GM21786 (cell line): ENCODE results near the gene HRC.

ENCODE experiments used
- ATAC-seq: cut with Tn5 transposase; IDR thresholded peaks from one replicate; pipeline ENCODE4 v1.9.1; 2021; ENCODE audit not compliant: unreplicated experiment

Gene HRC

GRCh38 chr19:49117677-49118564 lies 37.3 kb downstream of the HRC start:
- ATAC-seq, result no peak

DNA sequence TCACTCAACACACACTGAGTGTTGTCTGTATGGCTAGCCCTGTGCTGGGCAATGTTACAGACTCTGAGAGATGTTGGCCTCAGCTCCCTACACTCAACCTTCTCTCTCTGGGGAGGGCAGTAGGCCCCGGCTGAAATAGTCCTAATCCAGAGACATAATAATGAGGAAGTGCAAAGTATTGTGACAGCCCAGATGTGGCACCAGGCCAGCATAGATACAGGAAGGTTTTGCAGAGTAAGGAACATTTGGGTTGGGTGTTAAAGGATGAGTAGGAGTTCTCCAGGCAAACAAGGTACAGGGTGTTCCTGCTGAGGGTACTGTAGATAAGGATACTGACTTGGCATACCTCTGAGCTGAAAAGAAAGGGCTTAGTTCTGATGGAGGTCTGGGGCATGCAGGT lies 38.7 kb downstream of the HRC start:
- no peak for ATAC-seq

- ATAC-seq, result no peak
These were observed 40.4 kb downstream of the HRC start for GRCh38 chr19:49114630-49115363.

DNA sequence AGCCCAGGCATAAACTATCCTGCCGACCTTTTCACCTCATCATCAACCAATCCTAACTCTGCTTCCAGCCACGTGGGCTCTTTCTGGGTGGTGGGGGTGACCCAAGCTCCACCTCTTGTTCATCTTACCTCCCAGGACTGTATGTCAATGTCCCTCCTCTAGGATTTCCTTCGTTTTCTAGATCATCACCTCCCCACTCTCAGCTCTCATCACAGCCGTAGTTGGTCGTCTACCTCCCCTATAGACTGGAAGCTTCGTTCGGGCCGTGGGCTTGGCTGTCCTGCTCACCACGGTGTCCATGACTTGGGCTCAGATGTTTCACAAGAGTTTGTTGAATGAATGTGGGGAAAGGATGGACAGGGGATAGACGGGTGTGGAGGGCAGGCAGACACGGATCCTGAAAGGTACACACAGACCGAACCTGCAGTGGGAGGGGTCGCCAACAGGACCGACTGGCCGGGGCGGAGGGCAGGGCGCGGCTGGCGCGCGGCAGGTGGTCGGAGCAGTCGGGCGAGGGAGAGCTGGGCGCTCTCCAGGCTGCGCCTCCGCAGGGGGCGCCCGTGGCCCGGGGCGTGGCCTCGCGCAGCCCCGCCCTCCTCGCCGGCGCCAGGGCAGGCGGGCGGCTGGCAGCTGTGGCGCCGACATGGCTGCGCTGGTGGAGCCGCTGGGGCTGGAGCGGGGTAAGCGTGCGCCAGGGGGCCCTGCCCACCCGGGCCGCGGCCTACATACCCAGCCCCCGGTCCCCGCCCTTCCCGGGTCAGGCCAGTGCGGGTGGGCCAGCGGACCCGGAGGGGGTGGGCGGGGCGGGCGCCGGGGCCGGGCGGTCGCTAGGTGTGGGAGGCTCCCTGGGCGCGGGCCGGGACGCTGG lies 41.2 kb downstream of the HRC start, which contains the start of gene LIN7B:
Gene LIN7B, plus strand, starts transcription at position 609 of the 868 bp plus-strand sequence. Its CDS starts 35 bp downstream, at position 644.
- no peak for ATAC-seq

DNA sequence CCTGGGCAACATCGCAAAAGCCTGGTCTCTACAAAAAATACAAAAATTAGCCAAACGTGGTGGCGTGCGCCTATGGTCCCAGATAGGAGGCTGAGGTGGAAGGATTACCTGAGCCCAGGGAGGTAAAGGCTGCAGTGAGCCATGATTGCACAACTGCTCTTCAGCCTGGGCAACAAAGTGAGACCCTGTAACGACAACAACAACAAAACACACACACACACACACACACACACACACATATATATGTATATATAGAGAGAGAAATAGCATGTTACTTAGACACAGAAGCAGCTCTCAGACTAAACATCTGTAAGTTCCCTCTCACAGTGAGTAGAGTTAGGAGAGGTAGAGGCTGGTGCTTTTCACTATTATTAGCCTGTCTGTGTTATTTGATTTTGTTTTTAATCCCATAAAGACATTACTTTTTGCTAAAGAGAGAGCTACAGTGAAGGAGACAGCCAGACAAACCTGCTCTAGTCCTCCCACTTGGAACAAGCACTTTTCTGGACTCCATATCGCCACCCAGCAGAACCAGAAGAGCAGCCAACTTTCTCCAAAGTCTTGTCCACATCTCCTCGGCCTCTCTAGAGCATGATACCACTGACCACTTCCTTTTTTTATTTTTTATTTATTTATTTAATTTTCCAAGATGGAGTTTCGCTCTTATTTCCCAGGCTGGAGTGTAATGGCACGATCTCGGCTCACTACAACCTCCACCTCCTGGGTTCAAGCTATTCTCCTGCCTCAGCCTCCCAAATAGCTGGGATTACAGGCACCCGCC lies 43.8 kb downstream of the HRC start:
- ATAC-seq, result no peak

GRCh38 chr19:49110567-49110966 lies 44.6 kb downstream of the HRC start:
- ATAC-seq, result no peak

GRCh38 chr19:49109569-49110233 lies 45.5 kb downstream of the HRC start:
- ATAC-seq, result no peak

GRCh38 chr19:49109051-49109450 lies 46.1 kb downstream of the HRC start:
- no peak for ATAC-seq

GRCh38 chr19:49107625-49108459 lies 47.4 kb downstream of the HRC start:
- no peak for ATAC-seq

- no peak for ATAC-seq
These were observed 48.5 kb downstream of the HRC start for GRCh38 chr19:49106648-49107135.

- ATAC-seq, result no peak
These were observed 50.8 kb downstream of the HRC start for GRCh38 chr19:49104229-49104864.

GRCh38 chr19:49103331-49104085 lies 51.7 kb downstream of the HRC start:
- no peak for ATAC-seq

DNA sequence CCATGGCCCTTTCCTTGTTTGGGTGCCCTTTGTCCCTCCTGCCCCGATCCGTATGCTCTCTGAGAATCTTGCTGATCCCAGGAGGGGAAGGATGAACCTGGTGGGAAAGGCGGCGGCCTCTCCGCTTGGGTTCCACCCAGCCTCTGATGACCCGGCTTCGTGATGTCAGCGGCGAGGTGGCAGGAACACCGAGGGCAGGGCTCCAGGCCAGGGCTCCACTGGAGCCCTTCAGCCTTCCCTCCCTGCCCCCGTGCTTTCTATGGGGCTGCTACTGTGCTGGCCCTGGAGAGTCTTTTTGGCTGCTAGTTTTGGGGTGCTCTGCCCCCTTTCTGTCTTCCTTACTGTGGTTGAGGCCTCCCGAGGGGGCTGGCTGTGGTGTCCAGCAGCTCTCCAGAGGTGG lies 52.9 kb downstream of the HRC start:
- ATAC-seq, result no peak
